ENCODE results near the gene SNAP25. TPM values are rescaled to one million over a fixed set of nuclear protein-coding genes. Genes with fewer than 3 reads are reported as not detected.

The SNAP25 gene
- total RNA-seq, 4 donors from 2014 or later: 5.3 to 28.3 (median 22.9) TPM

GRCh38 chr20:10349118-10349517, 130.5 kb downstream of the SNAP25 start:
- no peak for DNase-seq
- no peak overlapping the region for H3K4me3 ChIP-seq
- intact Hi-C loops (cut with DNase I; ENCODE audit: low total_unique reads): no loop called here
- no peak overlapping the region for H3K27ac ChIP-seq
- TF ChIP-seq POLR2A (IDR thresholded peaks at IDR 0.05) (no peak), CTCF (IDR thresholded peaks at IDR 0.05) (no peak)
- no peaks in the 10 kb centered on the region for H3K27me3 ChIP-seq
- H3K9me3 ChIP-seq: no peaks in the 10 kb centered on the region
- H3K36me3 ChIP-seq: no peaks in the 10 kb centered on the region
- H3K4me1 ChIP-seq: no peaks in the 10 kb centered on the region

GRCh38 chr20:10350188-10350842, 131.7 kb downstream of the SNAP25 start:
- DNase-seq: no peak
- H3K27me3 ChIP-seq: no peaks in the 10 kb centered on the region
- H3K36me3 ChIP-seq: no peaks in the 10 kb centered on the region
- no peaks in the 10 kb centered on the region for H3K9me3 ChIP-seq
- intact Hi-C loops (cut with DNase I; ENCODE audit: low total_unique reads): no loop called here
- H3K27ac ChIP-seq: no peak overlapping the region
- H3K4me3 ChIP-seq: no peak overlapping the region
- H3K4me1 ChIP-seq: no peaks in the 10 kb centered on the region
- TF ChIP-seq CTCF (IDR thresholded peaks at IDR 0.05): no peak
- no peak for TF ChIP-seq POLR2A (IDR thresholded peaks at IDR 0.05)

- Histone ChIP-seq H3K4me3 (no peak overlapping the region), H3K4me1 (no peaks in the 10 kb centered on the region), H3K27me3 (no peaks in the 10 kb centered on the region), H3K9me3 (no peaks in the 10 kb centered on the region), H3K36me3 (no peaks in the 10 kb centered on the region), H3K27ac (no peak overlapping the region)
- no peak for TF ChIP-seq CTCF (IDR thresholded peaks at IDR 0.05)
- no peak for TF ChIP-seq POLR2A (IDR thresholded peaks at IDR 0.05)
- intact Hi-C loops (cut with DNase I; ENCODE audit: low total_unique reads): no loop called here
- DNase-seq: no peak
These were observed 134.5 kb downstream of the SNAP25 start for GRCh38 chr20:10352934-10353824.

GRCh38 chr20:10356628-10357027, 138.0 kb downstream of the SNAP25 start:
- intact Hi-C loops (cut with DNase I; ENCODE audit: low total_unique reads): no loop called here
- H3K9me3 ChIP-seq: no peaks in the 10 kb centered on the region
- no peak for DNase-seq
- TF ChIP-seq CTCF (IDR thresholded peaks at IDR 0.05) (no peak), POLR2A (IDR thresholded peaks at IDR 0.05) (no peak)
- no peaks in the 10 kb centered on the region for H3K27me3 ChIP-seq
- no peak overlapping the region for H3K27ac ChIP-seq
- H3K4me1 ChIP-seq: no peaks in the 10 kb centered on the region
- H3K4me3 ChIP-seq: no peak overlapping the region
- H3K36me3 ChIP-seq: no peaks in the 10 kb centered on the region

Small RNA genes lying within 50 kb of the gene (small RNA-seq; reads per million reads assigned to genes)
- not detected for gene HIGD1AP15

Other genes with a start within 250 kb of the SNAP25 start
- gene ANKEF1, start 183.8 kb upstream of the SNAP25 start, total RNA-seq: 1 to 10 TPM in 2 of 4 donors, under 1 TPM in 2; 0.26 to 5.1 (median 1.3) TPM
- gene MKKS, start 215.4 kb downstream of the SNAP25 start, total RNA-seq: 10 to 100 TPM; 15.9 to 27.9 (median 20.3) TPM
- 1 to 10 TPM in 3 of 4 donors, under 1 TPM in 1; 0.51 to 7.1 (median 2.0) TPM for gene SLX4IP, start 216.5 kb downstream of the SNAP25 start, total RNA-seq